Measurements from ENCODE around the gene IGFBP7. TPM values are rescaled to one million over a fixed set of nuclear protein-coding genes. Genes with fewer than 3 reads are reported as not detected.

IGFBP7 gene
- total and polyA plus RNA-seq, 2 experiments from 2014 or later: 951 to 1,359 TPM

DNA sequence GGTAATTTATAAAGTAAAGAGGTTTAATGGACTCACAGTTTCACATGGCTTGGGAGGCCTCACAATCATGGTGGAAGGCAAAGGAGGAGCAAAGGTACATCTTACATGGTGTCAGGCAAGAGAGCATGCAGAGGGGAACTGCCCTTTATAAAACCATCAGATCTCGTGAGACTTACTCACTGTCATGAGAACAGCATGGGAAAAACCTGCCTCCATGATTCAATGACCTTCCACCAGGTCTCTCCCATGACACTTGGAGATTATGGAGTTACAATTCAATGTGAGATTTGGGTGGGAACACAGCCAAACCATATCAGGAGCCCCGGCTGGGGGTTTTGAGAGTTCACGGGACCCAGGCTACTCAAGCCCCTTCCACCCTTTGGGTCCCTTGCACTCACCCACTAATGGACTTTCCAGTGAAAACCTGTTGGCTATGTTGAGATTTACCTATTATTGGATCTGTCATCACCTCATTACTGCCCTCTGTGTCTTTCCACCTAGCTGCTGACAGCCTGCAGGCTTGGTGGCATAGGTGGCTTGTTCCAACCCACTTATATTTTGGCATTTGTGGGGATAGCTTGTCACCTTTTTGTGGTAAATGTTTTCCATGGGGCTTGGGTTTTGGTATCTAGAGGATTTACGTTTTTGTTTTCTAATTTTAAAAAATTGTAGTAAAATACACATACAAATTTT is 24.0 kb downstream of the IGFBP7 start:
- TF ChIP-seq EZH2phosphoT487 (IDR thresholded peaks at IDR 0.05; ENCODE audit: insufficient read depth, low read depth) (no peak), EZH2 (IDR thresholded peaks at IDR 0.05; ENCODE audit: insufficient read depth, poor library complexity, severe bottlenecking) (no peak)
- WGBS, 2 experiments (ENCODE audit: low coverage in 1 of 2, low lambda C conversion rate in 2 of 2, missing lambda C conversion rate in 2 of 2): 70% methylated on average over 4 of the region's 4 CpGs
- H3K9me2 ChIP-seq (ENCODE audit: insufficient read depth): no peaks in the 10 kb centered on the region

DNA sequence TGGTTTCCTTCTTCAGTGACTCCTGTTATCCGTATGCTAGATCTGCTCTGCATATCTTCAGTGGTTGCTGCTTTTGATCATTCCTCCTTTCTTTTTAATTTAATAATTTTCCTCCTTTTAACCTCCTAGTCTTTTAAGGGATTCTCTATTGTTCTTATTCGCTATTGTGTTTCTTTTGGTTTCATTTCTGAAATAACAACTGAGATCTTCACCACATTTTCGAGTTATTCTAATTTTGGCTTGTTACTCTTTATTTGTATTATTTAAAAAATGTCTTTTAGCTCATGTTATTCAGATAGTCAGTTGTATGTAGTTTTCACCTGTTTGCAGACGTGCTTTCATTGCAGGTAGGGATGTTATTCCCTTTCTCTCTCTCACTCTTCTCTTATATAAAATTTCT is 24.9 kb downstream of the IGFBP7 start:
- no peaks in the 10 kb centered on the region for H4K20me1 ChIP-seq (ENCODE audit: insufficient read depth)
- TF ChIP-seq EZH2phosphoT487 (IDR thresholded peaks at IDR 0.05; ENCODE audit: insufficient read depth, low read depth) (no peak), EZH2 (IDR thresholded peaks at IDR 0.05; ENCODE audit: insufficient read depth, poor library complexity, severe bottlenecking) (no peak)
- no peak overlapping the region for H3K9ac ChIP-seq
- 0 out of 2 replicates have a peak, but pooled peaks cover 26% of the 10 kb centered on the region for H3K79me2 ChIP-seq (ENCODE audit: insufficient read depth)
- no peak overlapping the region for H3K4me3 ChIP-seq
- no peak overlapping the region for H3K4me2 ChIP-seq (ENCODE audit: unreplicated experiment)
- no peaks in the 10 kb centered on the region for H3K9me2 ChIP-seq (ENCODE audit: insufficient read depth)
- WGBS, 2 experiments (ENCODE audit: low coverage in 1 of 2, low lambda C conversion rate in 2 of 2, missing lambda C conversion rate in 2 of 2): 96 to 98% methylated on average over 4 of the region's 4 CpGs
- peaks cover 29% of the 10 kb centered on the region for H3F3A ChIP-seq (ENCODE audit: insufficient read depth)
- H3K36me3 ChIP-seq (ENCODE audit: low read depth): peaks cover 7% of the 10 kb centered on the region; the same call in 1 of the 2 replicates
- in situ Hi-C loops (cut with MboI): no loop called here
- no peak overlapping the region for H3K27ac ChIP-seq
- peaks cover 35% of the 10 kb centered on the region for H3K4me1 ChIP-seq (ENCODE audit: insufficient read depth)
- no peak overlapping the region for H2AFZ ChIP-seq
- DNase-seq: no peak
- H3K9me3 ChIP-seq (ENCODE audit: low read depth): no peaks in the 10 kb centered on the region
- no peaks in the 10 kb centered on the region for H3K27me3 ChIP-seq (replicated peaks; ENCODE audit: insufficient read depth)

More for the DNA sequence above, 24.0 kb downstream of the IGFBP7 start:
- H3K27me3 ChIP-seq (replicated peaks; ENCODE audit: insufficient read depth): no peaks in the 10 kb centered on the region
- H3K9ac ChIP-seq: no peak overlapping the region
- no peak overlapping the region for H2AFZ ChIP-seq
- H3F3A ChIP-seq (ENCODE audit: insufficient read depth): peaks cover 20% of the 10 kb centered on the region
- no peak overlapping the region for H3K4me3 ChIP-seq
- peaks cover 10% of the 10 kb centered on the region; the same call in 1 of the 2 replicates for H3K36me3 ChIP-seq (ENCODE audit: low read depth)
- no peak overlapping the region for H3K27ac ChIP-seq
- no peaks in the 10 kb centered on the region for H3K9me3 ChIP-seq (ENCODE audit: low read depth)
- peaks cover 26% of the 10 kb centered on the region for H3K4me1 ChIP-seq (ENCODE audit: insufficient read depth)
- no peak overlapping the region for H3K4me2 ChIP-seq (ENCODE audit: unreplicated experiment)
- H4K20me1 ChIP-seq (ENCODE audit: insufficient read depth): no peaks in the 10 kb centered on the region
- H3K79me2 ChIP-seq (ENCODE audit: insufficient read depth): peaks cover 33% of the 10 kb centered on the region; the same call in 1 of the 2 replicates
- no peak for DNase-seq
- in situ Hi-C loops (cut with MboI): no loop called here

DNA sequence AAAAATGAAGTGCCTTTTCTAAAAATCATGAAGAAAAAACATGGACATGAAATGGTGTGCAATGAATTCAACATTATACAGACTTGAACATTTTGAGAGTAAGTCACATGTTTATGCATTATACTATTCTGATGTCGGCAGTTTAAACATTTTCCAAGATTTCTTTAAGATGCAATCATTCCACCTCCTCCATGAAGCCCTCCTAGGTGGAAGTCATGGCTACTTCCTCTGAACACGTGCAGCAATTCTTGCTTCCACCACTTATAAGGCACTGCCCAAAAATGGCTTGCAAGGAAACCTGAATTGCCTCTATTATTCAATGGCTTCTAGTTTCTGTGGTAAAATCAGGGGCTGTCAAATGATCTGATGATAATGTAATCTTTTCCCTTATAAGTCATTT is 25.8 kb downstream of the IGFBP7 start:
- in situ Hi-C loops (cut with MboI): no loop called here
- H3F3A ChIP-seq (ENCODE audit: insufficient read depth): peaks cover 38% of the 10 kb centered on the region
- no peaks in the 10 kb centered on the region for H4K20me1 ChIP-seq (ENCODE audit: insufficient read depth)
- H3K27ac ChIP-seq: no peak overlapping the region
- H2AFZ ChIP-seq: no peak overlapping the region
- 0 out of 2 replicates have a peak, but pooled peaks cover 18% of the 10 kb centered on the region for H3K79me2 ChIP-seq (ENCODE audit: insufficient read depth)
- peaks cover 42% of the 10 kb centered on the region for H3K4me1 ChIP-seq (ENCODE audit: insufficient read depth)
- 96 to 97% methylated on average over 2 of the region's 2 CpGs for WGBS, 2 experiments (ENCODE audit: low coverage in 1 of 2, low lambda C conversion rate in 2 of 2, missing lambda C conversion rate in 2 of 2)
- TF ChIP-seq EZH2phosphoT487 (IDR thresholded peaks at IDR 0.05; ENCODE audit: insufficient read depth, low read depth) (no peak), EZH2 (IDR thresholded peaks at IDR 0.05; ENCODE audit: insufficient read depth, poor library complexity, severe bottlenecking) (no peak)
- no peak for DNase-seq
- H3K4me3 ChIP-seq: no peak overlapping the region
- no peaks in the 10 kb centered on the region for H3K27me3 ChIP-seq (replicated peaks; ENCODE audit: insufficient read depth)
- H3K9ac ChIP-seq: no peak overlapping the region
- H3K4me2 ChIP-seq (ENCODE audit: unreplicated experiment): no peak overlapping the region
- H3K9me2 ChIP-seq (ENCODE audit: insufficient read depth): no peaks in the 10 kb centered on the region
- H3K36me3 ChIP-seq (ENCODE audit: low read depth): 0 out of 2 replicates have a peak, but pooled peaks cover 4% of the 10 kb centered on the region
- no peaks in the 10 kb centered on the region for H3K9me3 ChIP-seq (ENCODE audit: low read depth)

DNA sequence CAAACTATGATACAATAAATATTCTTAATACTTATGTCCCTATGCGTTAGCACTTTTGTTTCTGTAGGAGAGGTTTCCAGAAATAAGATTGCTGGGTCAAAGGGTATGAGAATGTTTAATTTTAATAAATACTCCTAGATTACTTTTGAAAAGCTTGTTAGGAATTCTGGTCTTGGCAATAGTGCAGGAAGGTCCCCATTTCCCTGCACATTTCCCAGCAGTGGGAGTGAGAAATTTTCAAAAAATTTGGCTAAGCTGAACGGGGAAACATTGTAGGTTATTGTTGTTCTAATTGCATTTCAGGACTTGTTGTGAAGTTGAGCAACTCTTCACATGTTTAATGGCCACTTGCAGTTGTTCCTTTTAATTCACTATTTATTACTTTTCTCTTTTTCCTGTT is 27.1 kb downstream of the IGFBP7 start:
- H4K20me1 ChIP-seq (ENCODE audit: insufficient read depth): no peaks in the 10 kb centered on the region
- no peaks in the 10 kb centered on the region for H3K9me3 ChIP-seq (ENCODE audit: low read depth)
- H3K27me3 ChIP-seq (replicated peaks; ENCODE audit: insufficient read depth): no peaks in the 10 kb centered on the region
- DNase-seq: no peak
- no peak overlapping the region for H3K9ac ChIP-seq
- H3K4me2 ChIP-seq (ENCODE audit: unreplicated experiment): no peak overlapping the region
- no peak overlapping the region; the same call in 1 of the 2 replicates for H3K27ac ChIP-seq
- H3K4me1 ChIP-seq (ENCODE audit: insufficient read depth): peaks cover 42% of the 10 kb centered on the region
- WGBS, 2 experiments (ENCODE audit: low coverage in 1 of 2, low lambda C conversion rate in 2 of 2, missing lambda C conversion rate in 2 of 2): 46% methylated on average over 2 of the region's 2 CpGs
- H3K9me2 ChIP-seq (ENCODE audit: insufficient read depth): no peaks in the 10 kb centered on the region
- H3K36me3 ChIP-seq (ENCODE audit: low read depth): 0 out of 2 replicates have a peak, but pooled peaks cover 4% of the 10 kb centered on the region
- TF ChIP-seq EZH2 (IDR thresholded peaks at IDR 0.05; ENCODE audit: insufficient read depth, poor library complexity, severe bottlenecking) (no peak), EZH2phosphoT487 (IDR thresholded peaks at IDR 0.05; ENCODE audit: insufficient read depth, low read depth) (no peak)
- H2AFZ ChIP-seq: no peak overlapping the region
- peaks cover 40% of the 10 kb centered on the region for H3F3A ChIP-seq (ENCODE audit: insufficient read depth)
- 0 out of 2 replicates have a peak, but pooled peaks cover 15% of the 10 kb centered on the region for H3K79me2 ChIP-seq (ENCODE audit: insufficient read depth)
- in situ Hi-C loops (cut with MboI): no loop called here
- no peak overlapping the region for H3K4me3 ChIP-seq
